ENCODE results near the gene EML2.

DNA sequence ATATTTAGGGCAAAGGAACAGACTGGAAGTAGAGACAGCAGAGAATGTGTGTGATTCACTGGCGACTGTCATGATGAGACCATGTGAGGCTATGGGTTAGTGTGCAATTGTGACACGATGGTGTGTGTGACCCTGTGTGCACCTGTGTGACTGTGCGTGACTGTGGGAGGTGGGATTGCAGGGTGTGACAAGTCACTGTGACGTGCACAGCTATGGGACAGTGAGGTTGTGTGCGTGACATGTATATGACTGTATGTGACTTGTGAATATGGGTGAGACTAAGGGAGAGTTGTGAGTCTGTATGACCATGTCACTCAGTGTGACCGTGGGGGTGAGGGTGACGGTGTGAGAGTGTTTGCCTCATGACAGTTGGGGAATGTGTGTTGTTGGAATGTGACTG is 25.4 kb upstream of the EML2 start:
- TF ChIP-seq, protein P1, sequence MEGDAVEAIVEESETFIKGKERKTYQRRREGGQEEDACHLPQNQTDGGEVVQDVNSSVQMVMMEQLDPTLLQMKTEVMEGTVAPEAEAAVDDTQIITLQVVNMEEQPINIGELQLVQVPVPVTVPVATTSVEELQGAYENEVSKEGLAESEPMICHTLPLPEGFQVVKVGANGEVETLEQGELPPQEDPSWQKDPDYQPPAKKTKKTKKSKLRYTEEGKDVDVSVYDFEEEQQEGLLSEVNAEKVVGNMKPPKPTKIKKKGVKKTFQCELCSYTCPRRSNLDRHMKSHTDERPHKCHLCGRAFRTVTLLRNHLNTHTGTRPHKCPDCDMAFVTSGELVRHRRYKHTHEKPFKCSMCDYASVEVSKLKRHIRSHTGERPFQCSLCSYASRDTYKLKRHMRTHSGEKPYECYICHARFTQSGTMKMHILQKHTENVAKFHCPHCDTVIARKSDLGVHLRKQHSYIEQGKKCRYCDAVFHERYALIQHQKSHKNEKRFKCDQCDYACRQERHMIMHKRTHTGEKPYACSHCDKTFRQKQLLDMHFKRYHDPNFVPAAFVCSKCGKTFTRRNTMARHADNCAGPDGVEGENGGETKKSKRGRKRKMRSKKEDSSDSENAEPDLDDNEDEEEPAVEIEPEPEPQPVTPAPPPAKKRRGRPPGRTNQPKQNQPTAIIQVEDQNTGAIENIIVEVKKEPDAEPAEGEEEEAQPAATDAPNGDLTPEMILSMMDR (IDR thresholded peaks at IDR 0.05; ENCODE audit: low read length), result no peak
- no peak for TF ChIP-seq EZH2 (optimal IDR thresholded peaks at IDR 0.05; ENCODE audit: low read depth, low read length)
